Endothelial cell of umbilical vein (primary cell): ENCODE data around the gene CUX1. TPM values are rescaled to one million over a fixed set of nuclear protein-coding genes. Genes with fewer than 3 reads are reported as not detected.

ENCODE experiments used
- BruUV-seq: library from RNA; stranded (reverse); fragments of 400-500 nt; replicated peaks from 2 replicates; lab custom pipeline; 2021; lab: Mats Ljungman, UMichigan
- CTCF ChIA-PET: fragments of 300-600, 350-600 bp; sonication (Branson Sonifier 250); formaldehyde crosslinking; loops from one replicate; lab custom pipeline; 2021; ENCODE audit warnings: antibody characterized with exemption, inconsistent platforms; lab: Charles Lee
- POLR2A ChIA-PET: fragments of 300-600, 350-600 bp; sonication (Branson Sonifier 250); formaldehyde crosslinking; loops from one replicate; lab custom pipeline; 2021; ENCODE audit warnings: antibody characterized with exemption, inconsistent platforms; lab: Charles Lee
- DNase-seq: peaks from one replicate; pipeline ENCODE4 v3.0.0-alpha.2; 2011; ENCODE audit warnings: low read depth, low spot score
- FAIRE-seq: peaks from 2 replicates; lab custom pipeline; 2011; peaks lifted over from hg19 to GRCh38; lab: Jason Lieb, UNC
- H2AFZ ChIP-seq: 2 replicates; pipeline ENCODE4 v1.6.0; 2012; ENCODE audit warnings: low read depth, low read length, control low read depth, inconsistent platforms
- H3K27ac ChIP-seq: 2 replicates; pipeline ENCODE4 v1.5.1; 2011; ENCODE audit warnings: low read depth, mild to moderate bottlenecking, control low read depth, low read length, moderate library complexity; ENCODE audit not compliant: insufficient read depth
- H3K27me3 ChIP-seq, 2 experiments: 2 replicates each; pipeline versions ENCODE4 v1.6.0 to v1.6.1; 2011; ENCODE audit warnings: low read length in 2 of 2, mixed read lengths in 1 of 2; ENCODE audit not compliant: control insufficient read depth in 2 of 2, insufficient read depth in 2 of 2
- H3K36me3 ChIP-seq, 2 experiments: 2 replicates in 1 of 2; 3 replicates in 1 of 2; pipeline ENCODE4 v1.5.1; 2011; ENCODE audit warnings: low read length in 2 of 2, mild to moderate bottlenecking in 1 of 2, moderate library complexity in 1 of 2; ENCODE audit not compliant: control insufficient read depth in 2 of 2, insufficient read depth in 2 of 2; ENCODE audit errors: extremely low read depth in 1 of 2
- H3K4me1 ChIP-seq: 3 replicates; pipeline ENCODE4 v1.5.1; 2011; ENCODE audit warnings: mild to moderate bottlenecking, low read length; ENCODE audit not compliant: control insufficient read depth, insufficient read depth; ENCODE audit errors: extremely low read depth
- H3K4me2 ChIP-seq: 2 replicates; pipeline ENCODE4 v1.6.1; 2011; ENCODE audit warnings: low read length, control low read depth, mixed read lengths; ENCODE audit not compliant: insufficient read depth
- H3K4me3 ChIP-seq, 3 experiments: fragments of 200-600 bp in 1 of 3; sonication (generic), shearing (Covaris generic) in 1 of 3; replicated peaks in 1 of 3; 2 replicates each; pipeline ENCODE4 v1.5.1; 2011 to 2016; ENCODE audit warnings: control low read depth in 3 of 3, low read length in 3 of 3, mild to moderate bottlenecking in 2 of 3, inconsistent platforms in 1 of 3, low read depth in 1 of 3, moderate library complexity in 1 of 3; ENCODE audit not compliant: insufficient read depth in 1 of 3
- H3K79me2 ChIP-seq: 2 replicates; pipeline ENCODE4 v1.6.0; 2012; ENCODE audit warnings: low read length, inconsistent platforms; ENCODE audit not compliant: control insufficient read depth, insufficient read depth
- H3K9ac ChIP-seq: replicated peaks from 2 replicates; pipeline ENCODE3; 2011; ENCODE audit warnings: low read length, control low read depth; ENCODE audit not compliant: insufficient read depth; ENCODE audit errors: extremely low read depth
- H3K9me1 ChIP-seq: replicated peaks from 3 replicates; pipeline ENCODE4 v1.6.0; 2011; ENCODE audit warnings: mild to moderate bottlenecking, low read length; ENCODE audit not compliant: control insufficient read depth, insufficient read depth; ENCODE audit errors: extremely low read depth
- H3K9me3 ChIP-seq: replicated peaks from 2 replicates; pipeline ENCODE4 v1.5.1; 2012; ENCODE audit warnings: low read length, inconsistent platforms; ENCODE audit not compliant: control insufficient read depth, insufficient read depth
- H4K20me1 ChIP-seq: replicated peaks from 2 replicates; pipeline ENCODE3; 2011; ENCODE audit warnings: mild to moderate bottlenecking, low read length; ENCODE audit not compliant: control insufficient read depth, insufficient read depth; ENCODE audit errors: extremely low read depth
- EZH2 ChIP-seq: IDR thresholded peaks from 2 replicates; pipeline ENCODE4 v1.6.1; 2012; ENCODE audit warnings: borderline replicate concordance, low read depth, mild to moderate bottlenecking, moderate library complexity, low read length, inconsistent platforms; ENCODE audit not compliant: severe bottlenecking
- FOS ChIP-seq: IDR thresholded peaks from 2 replicates; pipeline ENCODE4 v1.6.1; 2011; ENCODE audit warnings: mild to moderate bottlenecking, low read length, moderate library complexity, borderline replicate concordance; ENCODE audit not compliant: insufficient read depth
- GATA2 ChIP-seq: IDR thresholded peaks from 2 replicates; pipeline ENCODE4 v1.7.0; 2011; ENCODE audit warnings: low read depth, mild to moderate bottlenecking, moderate library complexity, mixed read lengths, low read length; ENCODE audit not compliant: insufficient read length, insufficient read depth
- JUN ChIP-seq: IDR thresholded peaks from 2 replicates; pipeline ENCODE4 v1.6.1; 2011; ENCODE audit warnings: borderline replicate concordance, low read depth; ENCODE audit not compliant: insufficient read length, insufficient read depth
- MAX ChIP-seq: IDR thresholded peaks from 2 replicates; pipeline ENCODE4 v1.6.1; 2011; ENCODE audit not compliant: insufficient read depth, insufficient read length
- MYC ChIP-seq: IDR thresholded peaks from one replicate; pipeline ENCODE4 v1.6.1; 2011; ENCODE audit warnings: mild to moderate bottlenecking, low read depth, low read length
- POLR2A ChIP-seq: IDR thresholded peaks from 2 replicates; pipeline ENCODE4 v1.6.1; 2012; ENCODE audit warnings: low read depth, mild to moderate bottlenecking, control low read depth, low read length
- POLR2AphosphoS5 ChIP-seq: IDR thresholded peaks from 2 replicates; pipeline ENCODE4 v1.6.1; 2012; ENCODE audit warnings: low read depth, mild to moderate bottlenecking, control low read depth, low read length, moderate library complexity; ENCODE audit not compliant: insufficient read depth
- dilution Hi-C: fragments of 300-500 bp; cut with MboI; formaldehyde crosslinking; loops from one replicate; pipeline ENCODE4 v1.15.0; 2019; ENCODE audit warnings: low sequenced_read_pairs; ENCODE audit not compliant: extremely low pct_ligation_motif_present
- intact Hi-C: fragments of 100-400 bp; cut with micrococcal nuclease; formaldehyde crosslinking; loops from one replicate; pipeline ENCODE4 v1.10.0; 2022
- polyA plus RNA-seq, 4 experiments: library from polyadenylated mRNA; depleted of rRNA in 3 of 4; stranded (reverse) in 3 of 4; unstranded in 1 of 4; fragments of >200 nt; gene quantifications; 2 replicates each; pipeline versions ENCODE4 v1.2.1 to v1.2.3, GENCODE V29; 2011 to 2012; ENCODE audit warnings: missing spikeins in 1 of 4
- total RNA-seq: library from RNA; stranded (reverse); gene quantifications from 2 replicates; pipeline ENCODE4 v1.2.3, GENCODE V29; 2021

The CUX1 gene
- total and polyA plus RNA-seq, 2 donors (not counting 3 experiments of a cell fraction or from before 2014, with no cell fraction given): 13.8 to 49.8 TPM

- BruUV-seq: no TSS peak
- H3K9ac ChIP-seq: no peak overlapping the region
- H4K20me1 ChIP-seq: no peaks in the 10 kb centered on the region
- ChIA-PET POLR2A (no interaction called here), CTCF (no interaction called here)
- no peaks in the 10 kb centered on the region for H3K36me3 ChIP-seq
- no peak overlapping the region for H3K4me3 ChIP-seq
- dilution Hi-C loops (no loop called here), intact Hi-C loops (loop anchor here (10.0 kb wide), 1 partner anchor 306 kb away; the partner anchor contains the start of gene CUX1)
- no peaks in the 10 kb centered on the region for H3K9me1 ChIP-seq
- H3K4me1 ChIP-seq: peaks cover 11% of the 10 kb centered on the region
- no peaks in the 10 kb centered on the region for H3K79me2 ChIP-seq
- no peak overlapping the region for H3K27ac ChIP-seq
- H3K27me3 ChIP-seq: no peaks in the 10 kb centered on the region
- no peaks in the 10 kb centered on the region for H3K9me3 ChIP-seq
- FAIRE-seq (no peak), DNase-seq (no peak)
- TF ChIP-seq EZH2: no peak
- no peak for TF ChIP-seq JUN
- TF ChIP-seq POLR2AphosphoS5: no peak
- TF ChIP-seq MAX: no peak
- no peak for TF ChIP-seq FOS
- no peak for TF ChIP-seq GATA2
- TF ChIP-seq POLR2A: no peak
- H3K4me2 ChIP-seq: no peak overlapping the region
- no peak overlapping the region for H2AFZ ChIP-seq
Measured at GRCh38 chr7:102120666-102121195, 303.3 kb downstream of the CUX1 start.

DNA sequence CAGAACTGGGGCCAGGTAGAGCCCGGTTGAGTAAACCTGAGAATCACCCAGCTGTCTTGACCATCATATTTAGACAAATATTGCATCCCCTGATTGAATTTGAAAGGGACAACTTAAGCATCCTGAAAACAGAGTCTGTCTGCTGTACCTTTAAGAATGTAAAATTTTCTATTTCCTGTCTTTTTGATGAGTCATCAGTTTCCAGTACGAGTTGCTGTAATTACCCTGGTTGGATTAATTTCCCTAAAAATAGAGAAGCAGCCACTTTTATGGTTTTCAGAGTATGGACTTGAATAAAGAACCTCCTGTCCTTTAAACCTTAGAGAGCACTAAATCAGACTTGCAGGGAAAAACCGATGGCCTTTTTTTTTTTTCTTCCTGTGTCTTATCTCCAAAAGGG, 304.6 kb downstream of the CUX1 start:
- peak; percentile 46 for DNase-seq
- intact Hi-C loops: loop anchor here (10.0 kb wide), 1 partner anchor 307 kb away; the partner anchor contains the start of gene CUX1
- H3K9ac ChIP-seq: no peak overlapping the region
- H3K9me1 ChIP-seq: no peaks in the 10 kb centered on the region
- H3K4me1 ChIP-seq: peaks cover 11% of the 10 kb centered on the region
- no peaks in the 10 kb centered on the region for H3K79me2 ChIP-seq
- H3K27ac ChIP-seq: peak overlapping the region; percentile 9
- peak; percentile 57 for FAIRE-seq
- H3K4me2 ChIP-seq: peak overlapping the region; percentile 6
- BruUV-seq: no TSS peak
- no peak overlapping the region for H2AFZ ChIP-seq
- H4K20me1 ChIP-seq: no peaks in the 10 kb centered on the region
- CTCF ChIA-PET: interaction anchor here (1.0 kb wide), 1 partner anchor 28 kb away, joined by 3 read pairs; no protein-coding TSS in a partner anchor
- no peaks in the 10 kb centered on the region for H3K9me3 ChIP-seq
- POLR2A ChIA-PET: no interaction called here
- TF ChIP-seq FOS (peak; percentile 15), MYC (no peak), MAX (no peak), JUN (peak; percentile 63)
- no peak overlapping the region for H3K4me3 ChIP-seq
- no peaks in the 10 kb centered on the region for H3K27me3 ChIP-seq
- dilution Hi-C loops: no loop called here
- H3K36me3 ChIP-seq: no peaks in the 10 kb centered on the region
